Activated CD8-positive, alpha-beta T cell treated with anti-CD3 and anti-CD28 coated beads for 36 hours (primary cell): Measurements from ENCODE around the gene PIF1. TPM values are rescaled to one million over a fixed set of nuclear protein-coding genes. Genes with fewer than 3 reads are reported as not detected.

Experiments used
- ATAC-seq: fragments of 200-7000 bp; cut with Tn5 transposase; one replicate; pipeline ENCODE4 v1.10.0; 2021; ENCODE audit warnings: mild to moderate bottlenecking, moderate library complexity
- CTCF ChIA-PET: fragments of 350-600 bp; sonication (Branson Sonifier 250); formaldehyde crosslinking; loops from one replicate; lab custom pipeline; 2021; ENCODE audit warnings: antibody characterized with exemption; lab: Charles Lee
- POLR2A ChIA-PET: fragments of 350-600 bp; sonication (Branson Sonifier 250); formaldehyde crosslinking; loops from one replicate; lab custom pipeline; 2021; ENCODE audit warnings: antibody characterized with exemption; lab: Charles Lee
- DNase-seq: peaks from one replicate; pipeline ENCODE4 v3.0.0-alpha.2; 2020
- H3K27ac Mint-ChIP-seq: one replicate; pipeline ENCODE4 v1.8.0; 2021; ENCODE audit warnings: mild to moderate bottlenecking, mixed read lengths
- H3K27me3 Mint-ChIP-seq: one replicate; pipeline ENCODE4 v1.8.0; 2021; ENCODE audit warnings: mixed read lengths
- H3K36me3 Mint-ChIP-seq: one replicate; pipeline ENCODE4 v1.8.0; 2021; ENCODE audit warnings: low read depth, mixed read lengths
- H3K4me1 Mint-ChIP-seq: one replicate; pipeline ENCODE4 v1.8.0; 2021; ENCODE audit warnings: low read depth, mixed read lengths
- H3K4me3 Mint-ChIP-seq: one replicate; pipeline ENCODE4 v1.8.0; 2021; ENCODE audit warnings: mild to moderate bottlenecking, moderate library complexity, mixed read lengths
- H3K9me3 Mint-ChIP-seq: one replicate; pipeline ENCODE4 v1.8.0; 2021; ENCODE audit warnings: mixed read lengths
- CTCF ChIP-seq: fragments of 200-600 bp; IDR thresholded peaks from one replicate; pipeline ENCODE4 v1.8.0; 2022; ENCODE audit warnings: antibody characterized with exemption, mild to moderate bottlenecking
- intact Hi-C: fragments of 100-400 bp; cut with micrococcal nuclease; formaldehyde crosslinking; loops from one replicate; pipeline ENCODE4 v1.10.0; 2022
- total RNA-seq, 2 experiments: library from RNA; stranded (reverse); gene quantifications; one replicate each; pipeline ENCODE4 v1.2.3, GENCODE V29; 2021

The PIF1 gene
- total RNA-seq, 2 experiments from 2014 or later: 50.0 TPM

GRCh38 chr15:64772964-64773363 lies 52.5 kb downstream of the PIF1 start:
- no peak overlapping the region for H3K4me3 Mint-ChIP-seq

GRCh38 chr15:64772488-64772887 lies 53.0 kb downstream of the PIF1 start:
- H3K4me1 Mint-ChIP-seq: no peaks in the 10 kb centered on the region
- no peaks in the 10 kb centered on the region for H3K36me3 Mint-ChIP-seq
- intact Hi-C loops: no loop called here
- DNase-seq (no peak), ATAC-seq (no peak)
- ChIA-PET CTCF (interaction anchor here (0.7 to 0.9 kb wide), 2 partner anchors 38 to 43 kb away, joined by 3 to 4 read pairs; no protein-coding TSS in a partner anchor), POLR2A (no interaction called here)
- no peaks in the 10 kb centered on the region for H3K9me3 Mint-ChIP-seq
- peaks cover 33% of the 10 kb centered on the region for H3K27me3 Mint-ChIP-seq
- no peak for TF ChIP-seq CTCF
- H3K4me3 Mint-ChIP-seq: no peak overlapping the region
- H3K27ac Mint-ChIP-seq: no peak overlapping the region

More at GRCh38 chr15:64772964-64773363, 52.5 kb downstream of the PIF1 start:
- intact Hi-C loops: no loop called here
- POLR2A ChIA-PET: no interaction called here
- no peak for TF ChIP-seq CTCF
- no peaks in the 10 kb centered on the region for H3K36me3 Mint-ChIP-seq
- no peak overlapping the region for H3K27ac Mint-ChIP-seq
- no peaks in the 10 kb centered on the region for H3K4me1 Mint-ChIP-seq
- CTCF ChIA-PET: no interaction called here
- ATAC-seq (no peak), DNase-seq (no peak)
- no peaks in the 10 kb centered on the region for H3K9me3 Mint-ChIP-seq
- H3K27me3 Mint-ChIP-seq: peaks cover 33% of the 10 kb centered on the region

GRCh38 chr15:64770626-64771025 lies 54.8 kb downstream of the PIF1 start:
- CTCF ChIA-PET: no interaction called here
- no peak for ATAC-seq
- no peak for DNase-seq
- no peaks in the 10 kb centered on the region for H3K4me1 Mint-ChIP-seq
- H3K9me3 Mint-ChIP-seq: no peaks in the 10 kb centered on the region
- H3K4me3 Mint-ChIP-seq: no peak overlapping the region
- intact Hi-C loops: no loop called here
- POLR2A ChIA-PET: no interaction called here
- no peak for TF ChIP-seq CTCF
- H3K27me3 Mint-ChIP-seq: peaks cover 19% of the 10 kb centered on the region
- no peaks in the 10 kb centered on the region for H3K36me3 Mint-ChIP-seq
- no peak overlapping the region for H3K27ac Mint-ChIP-seq

GRCh38 chr15:64767203-64767602 lies 58.2 kb downstream of the PIF1 start:
- ChIA-PET POLR2A (no interaction called here), CTCF (no interaction called here)
- Mint-ChIP-seq H3K36me3 (no peaks in the 10 kb centered on the region), H3K27ac (no peak overlapping the region), H3K9me3 (no peaks in the 10 kb centered on the region), H3K4me3 (no peak overlapping the region), H3K27me3 (no peaks in the 10 kb centered on the region), H3K4me1 (no peaks in the 10 kb centered on the region)
- no peak for DNase-seq
- TF ChIP-seq CTCF: no peak
- intact Hi-C loops: no loop called here
- ATAC-seq: no peak

- CTCF ChIA-PET: no interaction called here
- POLR2A ChIA-PET: no interaction called here
- no peaks in the 10 kb centered on the region for H3K36me3 Mint-ChIP-seq
- TF ChIP-seq CTCF: no peak
- DNase-seq: no peak
- no peaks in the 10 kb centered on the region for H3K4me1 Mint-ChIP-seq
- ATAC-seq: no peak
- intact Hi-C loops: no loop called here
- no peak overlapping the region for H3K4me3 Mint-ChIP-seq
- H3K27me3 Mint-ChIP-seq: no peaks in the 10 kb centered on the region
- H3K9me3 Mint-ChIP-seq: no peaks in the 10 kb centered on the region
- no peak overlapping the region for H3K27ac Mint-ChIP-seq
Observed at GRCh38 chr15:64766058-64766457, 59.4 kb downstream of the PIF1 start.

Other genes starting within 250 kb of the PIF1 start
- not detected for gene RBPMS2, start 50.1 kb downstream of the PIF1 start, total RNA-seq
- gene PLEKHO2, start 16.3 kb upstream of the PIF1 start, total RNA-seq: 10 to 100 TPM; 10.1 to 10.4 TPM
- 1 to 10 TPM; 3.4 to 4.3 TPM for gene ANKDD1A, start 86.3 kb upstream of the PIF1 start, total RNA-seq
- gene SPG21, start 164.3 kb upstream of the PIF1 start, total RNA-seq: 10 to 100 TPM; 72.3 to 73.0 TPM
- 10 to 100 TPM; 19.7 to 21.0 TPM for gene MTFMT, start 204.0 kb upstream of the PIF1 start, total RNA-seq
- not detected for gene SLC51B, start 219.7 kb upstream of the PIF1 start, total RNA-seq
- gene RASL12, start 242.3 kb upstream of the PIF1 start, total RNA-seq: not detected